Lower leg skin (tissue), 4 donors: Measurements from ENCODE around the gene WIPI1. TPM values are rescaled to one million over a fixed set of nuclear protein-coding genes. Genes with fewer than 3 reads are reported as not detected.

Experiments used
- DNase-seq, 2 donors: peaks; one replicate each; pipeline ENCODE4 v3.0.0-alpha.2; 2019; ENCODE audit warnings: low spot score in 2 of 2
- H3K4me3 ChIP-seq: fragments of 200-600 bp; sonication (generic); 2 replicates; pipeline ENCODE4 v1.5.1; 2017; ENCODE audit warnings: mild to moderate bottlenecking, low read depth; ENCODE audit not compliant: poor library complexity, severe bottlenecking
- POLR2A ChIP-seq, 2 donors: fragments of 450-650 bp; IDR thresholded peaks; one replicate each; pipeline ENCODE4 v1.6.1; 2016 to 2017; ENCODE audit warnings: antibody characterized with exemption in 2 of 2, mild to moderate bottlenecking in 1 of 2, moderate library complexity in 1 of 2
- WGBS, 2 donors: methylation state at CpG; one replicate each; pipeline ENCODE4 v1.1.5; 2018; 5-methylcytosine and 5-hydroxymethylcytosine counted together
- intact Hi-C: fragments of 100-400 bp; cut with DNase I; formaldehyde crosslinking; loops from one replicate; pipeline ENCODE4 v1.15.0; 2023; ENCODE audit warnings: low total_unique reads
- total RNA-seq, 4 donors: library from RNA; depleted of rRNA; stranded (reverse); fragments of >200 nt; gene quantifications; one replicate each; pipeline ENCODE4 v1.1.0, GENCODE V29; 2016
- TF ChIP-seq, protein P1 (sequence below), 3 donors: fragments of 450-650 bp; IDR thresholded peaks; one replicate each; pipeline ENCODE4 v1.5.1; 2016; ENCODE audit warnings: antibody characterized with exemption in 3 of 3, mild to moderate bottlenecking in 3 of 3, moderate library complexity in 2 of 3

The WIPI1 gene
- total RNA-seq, 4 donors from 2014 or later, result 21.7 to 64.3 (median 38.2) TPM

- WGBS, 2 donors, result 85 to 92% methylated on average over 13 of the region's 13 CpGs
- no peak for TF ChIP-seq POLR2A (IDR thresholded peaks at IDR 0.05)
- TF ChIP-seq, protein P1, sequence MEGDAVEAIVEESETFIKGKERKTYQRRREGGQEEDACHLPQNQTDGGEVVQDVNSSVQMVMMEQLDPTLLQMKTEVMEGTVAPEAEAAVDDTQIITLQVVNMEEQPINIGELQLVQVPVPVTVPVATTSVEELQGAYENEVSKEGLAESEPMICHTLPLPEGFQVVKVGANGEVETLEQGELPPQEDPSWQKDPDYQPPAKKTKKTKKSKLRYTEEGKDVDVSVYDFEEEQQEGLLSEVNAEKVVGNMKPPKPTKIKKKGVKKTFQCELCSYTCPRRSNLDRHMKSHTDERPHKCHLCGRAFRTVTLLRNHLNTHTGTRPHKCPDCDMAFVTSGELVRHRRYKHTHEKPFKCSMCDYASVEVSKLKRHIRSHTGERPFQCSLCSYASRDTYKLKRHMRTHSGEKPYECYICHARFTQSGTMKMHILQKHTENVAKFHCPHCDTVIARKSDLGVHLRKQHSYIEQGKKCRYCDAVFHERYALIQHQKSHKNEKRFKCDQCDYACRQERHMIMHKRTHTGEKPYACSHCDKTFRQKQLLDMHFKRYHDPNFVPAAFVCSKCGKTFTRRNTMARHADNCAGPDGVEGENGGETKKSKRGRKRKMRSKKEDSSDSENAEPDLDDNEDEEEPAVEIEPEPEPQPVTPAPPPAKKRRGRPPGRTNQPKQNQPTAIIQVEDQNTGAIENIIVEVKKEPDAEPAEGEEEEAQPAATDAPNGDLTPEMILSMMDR (IDR thresholded peaks at IDR 0.05), result no peak
- DNase-seq, result peak in 1 of 2 donors; percentile 28
- no peak overlapping the region for H3K4me3 ChIP-seq
- intact Hi-C loops, result loop anchor here (10.0 kb wide), 1 partner anchor 166 kb away; no protein-coding TSS in a partner anchor
Measured at GRCh38 chr17:68431045-68431608, 26.2 kb downstream of the WIPI1 start.

- intact Hi-C loops, result loop anchor here (10.0 kb wide), 1 partner anchor 165 kb away; no protein-coding TSS in a partner anchor
- TF ChIP-seq, protein P1 (IDR thresholded peaks at IDR 0.05), result no peak
- TF ChIP-seq POLR2A (IDR thresholded peaks at IDR 0.05), result no peak
- DNase-seq, result peak in 1 of 2 donors; percentile 67
- no peak overlapping the region for H3K4me3 ChIP-seq
- 90 to 91% methylated on average over 11 of the region's 11 CpGs for WGBS, 2 donors
Measured at GRCh38 chr17:68429881-68430280, 27.4 kb downstream of the WIPI1 start.

- intact Hi-C loops, result no loop called here
- peak in 1 of 2 donors; percentile 68 for DNase-seq
- H3K4me3 ChIP-seq, result no peak overlapping the region
- 89 to 92% methylated on average over 14 of the region's 14 CpGs for WGBS, 2 donors
- TF ChIP-seq, protein P1 (IDR thresholded peaks at IDR 0.05), result no peak
- no peak for TF ChIP-seq POLR2A (IDR thresholded peaks at IDR 0.05)
Measured at GRCh38 chr17:68428498-68429172, 28.7 kb downstream of the WIPI1 start.

GRCh38 chr17:68427575-68427974, 29.7 kb downstream of the WIPI1 start:
- intact Hi-C loops, result no loop called here
- TF ChIP-seq POLR2A (IDR thresholded peaks at IDR 0.05), result no peak
- TF ChIP-seq, protein P1 (IDR thresholded peaks at IDR 0.05), result no peak
- WGBS, 2 donors, result 93 to 95% methylated on average over 7 of the region's 7 CpGs
- H3K4me3 ChIP-seq, result no peak overlapping the region
- peak in 1 of 2 donors; percentile 75 for DNase-seq

DNA sequence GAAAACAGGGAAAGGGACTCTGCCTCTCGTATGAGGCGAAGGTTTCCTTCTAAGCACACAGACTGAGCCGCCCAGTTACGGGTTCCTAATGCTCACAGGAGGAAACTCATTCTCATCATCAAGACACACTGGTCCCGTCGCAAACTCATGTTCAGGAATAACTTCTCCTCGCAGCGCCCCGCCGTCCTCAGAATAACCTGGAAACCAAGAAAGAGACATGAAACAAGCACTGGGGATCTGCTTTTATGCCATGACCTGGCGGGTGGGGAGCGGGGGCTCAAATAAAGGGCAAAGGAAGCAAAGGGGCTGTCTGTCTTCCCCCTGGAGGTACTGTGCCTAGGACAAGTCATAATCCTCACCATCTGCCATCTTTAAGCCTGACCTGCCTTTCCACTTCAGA, 31.3 kb downstream of the WIPI1 start:
- TF ChIP-seq, protein P1 (IDR thresholded peaks at IDR 0.05), result no peak
- no peak for TF ChIP-seq POLR2A (IDR thresholded peaks at IDR 0.05)
- no peak overlapping the region for H3K4me3 ChIP-seq
- peak in 1 of 2 donors; percentile 77 for DNase-seq
- 96 to 97% methylated on average over 12 of the region's 12 CpGs for WGBS, 2 donors
- intact Hi-C loops, result no loop called here
